ENCODE results near the gene HMGCS2. TPM values are rescaled to one million over a fixed set of nuclear protein-coding genes. Genes with fewer than 3 reads are reported as not detected.

Gene HMGCS2
- total RNA-seq, 2 experiments from 2014 or later, result not detected

DNA sequence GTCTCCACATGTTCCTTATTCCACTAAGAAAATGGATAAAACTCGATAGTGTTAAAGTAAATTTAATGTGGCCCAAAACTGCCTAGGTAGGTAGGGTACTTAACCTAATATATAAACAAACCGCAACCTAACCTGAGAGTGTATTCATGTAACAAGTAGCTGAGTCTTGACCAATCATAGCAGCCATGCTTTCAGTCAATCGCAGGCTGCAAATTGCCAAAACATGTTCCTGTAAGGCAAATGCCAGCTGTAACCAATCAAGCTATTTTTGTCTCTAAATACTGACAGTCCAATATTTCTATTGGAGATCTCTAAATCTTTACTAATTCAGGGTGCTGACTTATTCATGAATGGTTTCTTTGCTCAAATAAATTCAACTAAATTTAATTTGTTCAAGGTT lies 3.1 kb upstream of the HMGCS2 start:
- Histone ChIP-seq H4K20me1 (ENCODE audit: insufficient read depth, low read length) (no peaks in the 10 kb centered on the region), H3K9me3 (ENCODE audit: low read length) (no peaks in the 10 kb centered on the region), H3K4me2 (ENCODE audit: low read length) (no peak overlapping the region), H3K36me3 (ENCODE audit: insufficient read depth, low read length) (no peaks in the 10 kb centered on the region), H3K4me3 (ENCODE audit: low read depth, low read length, poor library complexity, severe bottlenecking) (no peak overlapping the region), H2AFZ (ENCODE audit: low read length) (no peak overlapping the region), H3K27ac (ENCODE audit: low read depth, low read length, poor library complexity, severe bottlenecking) (no peak overlapping the region), H3K79me2 (ENCODE audit: insufficient read depth, low read depth, low read length) (no peaks in the 10 kb centered on the region), H3K4me1 (ENCODE audit: insufficient read depth, low read length, poor library complexity, severe bottlenecking) (no peaks in the 10 kb centered on the region), H3K9me2 (ENCODE audit: insufficient read depth, low read length) (no peaks in the 10 kb centered on the region)
- no peak for TF ChIP-seq EZH2phosphoT487 (IDR thresholded peaks at IDR 0.05; ENCODE audit: borderline replicate concordance, low read depth, low read length)
- TF ChIP-seq, protein P1, sequence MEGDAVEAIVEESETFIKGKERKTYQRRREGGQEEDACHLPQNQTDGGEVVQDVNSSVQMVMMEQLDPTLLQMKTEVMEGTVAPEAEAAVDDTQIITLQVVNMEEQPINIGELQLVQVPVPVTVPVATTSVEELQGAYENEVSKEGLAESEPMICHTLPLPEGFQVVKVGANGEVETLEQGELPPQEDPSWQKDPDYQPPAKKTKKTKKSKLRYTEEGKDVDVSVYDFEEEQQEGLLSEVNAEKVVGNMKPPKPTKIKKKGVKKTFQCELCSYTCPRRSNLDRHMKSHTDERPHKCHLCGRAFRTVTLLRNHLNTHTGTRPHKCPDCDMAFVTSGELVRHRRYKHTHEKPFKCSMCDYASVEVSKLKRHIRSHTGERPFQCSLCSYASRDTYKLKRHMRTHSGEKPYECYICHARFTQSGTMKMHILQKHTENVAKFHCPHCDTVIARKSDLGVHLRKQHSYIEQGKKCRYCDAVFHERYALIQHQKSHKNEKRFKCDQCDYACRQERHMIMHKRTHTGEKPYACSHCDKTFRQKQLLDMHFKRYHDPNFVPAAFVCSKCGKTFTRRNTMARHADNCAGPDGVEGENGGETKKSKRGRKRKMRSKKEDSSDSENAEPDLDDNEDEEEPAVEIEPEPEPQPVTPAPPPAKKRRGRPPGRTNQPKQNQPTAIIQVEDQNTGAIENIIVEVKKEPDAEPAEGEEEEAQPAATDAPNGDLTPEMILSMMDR (conservative IDR thresholded peaks at IDR 0.05; ENCODE audit: low read length), result no peak
- no TSS peak for BruUV-seq (replicated peaks)
- POLR2A ChIA-PET, result no interaction called here
- CTCF ChIA-PET (ENCODE audit: unreplicated experiment), result no interaction called here
- DNase-seq (ENCODE audit: low spot score), result no peak
- intact Hi-C loops (cut with micrococcal nuclease; ENCODE audit: unreplicated experiment), result no loop called here

DNA sequence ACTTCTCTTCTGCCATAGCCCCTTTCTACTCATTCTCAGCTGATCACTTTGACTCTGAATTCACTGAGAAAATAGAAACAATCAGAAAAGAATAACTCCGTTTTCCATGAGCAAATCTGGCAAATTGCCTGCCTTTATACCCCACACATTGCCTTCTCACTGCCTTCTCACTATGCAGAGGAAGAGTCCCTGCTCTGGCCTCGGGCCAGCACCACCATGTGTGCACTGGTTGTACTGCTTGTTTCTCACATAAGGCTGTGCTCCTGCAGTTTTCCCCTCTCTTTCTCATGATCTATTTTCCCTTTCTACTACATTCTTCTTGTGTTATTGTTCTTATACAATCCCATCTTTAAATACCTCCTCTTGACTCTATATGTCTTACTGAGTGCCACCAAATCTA lies 2.3 kb upstream of the HMGCS2 start:
- no peak overlapping the region for H2AFZ ChIP-seq (ENCODE audit: low read length)
- H3K4me1 ChIP-seq (ENCODE audit: insufficient read depth, low read length, poor library complexity, severe bottlenecking), result no peaks in the 10 kb centered on the region
- BruUV-seq (replicated peaks), result no TSS peak
- no peaks in the 10 kb centered on the region for H4K20me1 ChIP-seq (ENCODE audit: insufficient read depth, low read length)
- H3K4me2 ChIP-seq (ENCODE audit: low read length), result no peak overlapping the region
- no peaks in the 10 kb centered on the region for H3K9me2 ChIP-seq (ENCODE audit: insufficient read depth, low read length)
- no peaks in the 10 kb centered on the region for H3K36me3 ChIP-seq (ENCODE audit: insufficient read depth, low read length)
- no peak overlapping the region for H3K27ac ChIP-seq (ENCODE audit: low read depth, low read length, poor library complexity, severe bottlenecking)
- POLR2A ChIA-PET, result interaction anchor here (0.6 kb wide), 1 partner anchor 9 kb away, joined by 3 read pairs; no protein-coding TSS in a partner anchor
- TF ChIP-seq, protein P1 (conservative IDR thresholded peaks at IDR 0.05; ENCODE audit: low read length), result no peak
- TF ChIP-seq EZH2phosphoT487 (IDR thresholded peaks at IDR 0.05; ENCODE audit: borderline replicate concordance, low read depth, low read length), result no peak
- no peak overlapping the region for H3K4me3 ChIP-seq (ENCODE audit: low read depth, low read length, poor library complexity, severe bottlenecking)
- intact Hi-C loops (cut with micrococcal nuclease; ENCODE audit: unreplicated experiment), result no loop called here
- DNase-seq (ENCODE audit: low spot score), result no peak
- no peaks in the 10 kb centered on the region for H3K79me2 ChIP-seq (ENCODE audit: insufficient read depth, low read depth, low read length)
- CTCF ChIA-PET (ENCODE audit: unreplicated experiment), result no interaction called here
- H3K9me3 ChIP-seq (ENCODE audit: low read length), result no peaks in the 10 kb centered on the region

DNA sequence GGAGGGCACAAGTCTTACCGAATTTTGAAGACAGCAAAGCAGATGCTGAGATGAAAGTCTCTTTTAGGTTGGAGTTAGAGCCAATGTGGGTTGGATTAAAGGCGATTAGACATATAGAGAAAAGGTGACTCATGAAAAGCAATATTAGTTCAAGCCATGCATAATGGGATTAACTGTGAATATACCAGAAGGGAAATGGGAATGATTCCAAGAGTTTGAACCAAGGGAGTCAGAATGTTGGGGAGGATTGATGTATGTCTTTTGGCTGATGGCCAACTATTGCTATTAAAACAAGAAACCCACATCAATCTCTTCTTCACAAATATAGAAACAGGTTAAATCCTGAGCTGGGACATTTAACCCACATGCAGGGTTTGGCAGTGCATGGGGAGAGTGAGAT lies 1.2 kb downstream of the HMGCS2 start:
- no peaks in the 10 kb centered on the region for H3K9me2 ChIP-seq (ENCODE audit: insufficient read depth, low read length)
- H3K36me3 ChIP-seq (ENCODE audit: insufficient read depth, low read length), result no peaks in the 10 kb centered on the region
- no peak for DNase-seq (ENCODE audit: low spot score)
- H3K9me3 ChIP-seq (ENCODE audit: low read length), result no peaks in the 10 kb centered on the region
- no peak overlapping the region for H3K4me3 ChIP-seq (ENCODE audit: low read depth, low read length, poor library complexity, severe bottlenecking)
- H2AFZ ChIP-seq (ENCODE audit: low read length), result no peak overlapping the region
- CTCF ChIA-PET (ENCODE audit: unreplicated experiment), result no interaction called here
- H3K4me2 ChIP-seq (ENCODE audit: low read length), result no peak overlapping the region
- POLR2A ChIA-PET, result no interaction called here
- no peak overlapping the region for H3K27ac ChIP-seq (ENCODE audit: low read depth, low read length, poor library complexity, severe bottlenecking)
- no peaks in the 10 kb centered on the region for H3K79me2 ChIP-seq (ENCODE audit: insufficient read depth, low read depth, low read length)
- intact Hi-C loops (cut with micrococcal nuclease; ENCODE audit: unreplicated experiment), result no loop called here
- H3K4me1 ChIP-seq (ENCODE audit: insufficient read depth, low read length, poor library complexity, severe bottlenecking), result no peaks in the 10 kb centered on the region
- H4K20me1 ChIP-seq (ENCODE audit: insufficient read depth, low read length), result no peaks in the 10 kb centered on the region
- no TSS peak for BruUV-seq (replicated peaks)
- no peak for TF ChIP-seq EZH2phosphoT487 (IDR thresholded peaks at IDR 0.05; ENCODE audit: borderline replicate concordance, low read depth, low read length)
- TF ChIP-seq, protein P1 (conservative IDR thresholded peaks at IDR 0.05; ENCODE audit: low read length), result no peak

Measured in OCI-LY7 (cell line).